Measurements from ENCODE around the gene SMAD4. TPM values are rescaled to one million over a fixed set of nuclear protein-coding genes. Genes with fewer than 3 reads are reported as not detected.

SMAD4 gene
- total and polyA plus RNA-seq, 2 donors (not counting 3 experiments of a cell fraction or from before 2014, with no cell fraction given) = 63.5 to 82.8 TPM

GRCh38 chr18:51013259-51013658 is 16.8 kb upstream of the SMAD4 start:
- no TSS peak for BruUV-seq (replicated peaks)
- POLR2A ChIA-PET = no interaction called here

More at GRCh38 chr18:51013259-51013658, 16.8 kb upstream of the SMAD4 start:
- DNase-seq (ENCODE audit: low read depth, low spot score) (no peak), FAIRE-seq (no peak)
- Histone ChIP-seq H2AFZ (ENCODE audit: low read depth, low read length) (no peak overlapping the region), H4K20me1 (replicated peaks; ENCODE audit: control insufficient read depth, extremely low read depth, insufficient read depth, low read length) (no peaks in the 10 kb centered on the region), H3K4me1 (ENCODE audit: control insufficient read depth, extremely low read depth, insufficient read depth, low read length) (no peaks in the 10 kb centered on the region), H3K4me2 (ENCODE audit: insufficient read depth, low read length) (no peak overlapping the region), H3K9ac (replicated peaks; ENCODE audit: extremely low read depth, insufficient read depth, low read length) (no peak overlapping the region), H3K36me3 (ENCODE audit: control insufficient read depth in 2 of 2, extremely low read depth in 1 of 2, insufficient read depth in 2 of 2, low read length in 2 of 2) (no peaks in the 10 kb centered on the region), H3K27ac (ENCODE audit: insufficient read depth, low read depth, low read length) (no peak overlapping the region), H3K27me3 (ENCODE audit: control insufficient read depth in 2 of 2, insufficient read depth in 2 of 2, low read length in 2 of 2) (no peaks in the 10 kb centered on the region), H3K79me2 (ENCODE audit: control insufficient read depth, insufficient read depth, low read length) (no peaks in the 10 kb centered on the region), H3K9me3 (replicated peaks; ENCODE audit: control insufficient read depth, insufficient read depth, low read length) (no peaks in the 10 kb centered on the region), H3K4me3 (replicated peaks in 1 of 3; ENCODE audit: insufficient read depth in 1 of 3, low read depth in 1 of 3, low read length in 3 of 3) (no peak overlapping the region), H3K9me1 (replicated peaks; ENCODE audit: control insufficient read depth, extremely low read depth, insufficient read depth, low read length) (no peaks in the 10 kb centered on the region)
- CTCF ChIA-PET = no interaction called here
- no peak for TF ChIP-seq FOS (IDR thresholded peaks at IDR 0.05; ENCODE audit: borderline replicate concordance, insufficient read depth, low read length)
- no peak for TF ChIP-seq MYC (IDR thresholded peaks at IDR 0.05; ENCODE audit: low read depth, low read length)
- TF ChIP-seq POLR2AphosphoS5 (IDR thresholded peaks at IDR 0.05; ENCODE audit: insufficient read depth, low read depth, low read length) = no peak
- TF ChIP-seq GATA2 (IDR thresholded peaks at IDR 0.05; ENCODE audit: insufficient read depth, insufficient read length, low read depth, low read length) = no peak
- TF ChIP-seq POLR2A (IDR thresholded peaks at IDR 0.05; ENCODE audit: low read depth, low read length) = no peak
- no peak for TF ChIP-seq CTCF (IDR thresholded peaks at IDR 0.05; ENCODE audit: extremely low read depth in 1 of 2, insufficient read depth in 1 of 2, low read depth in 1 of 2, low read length in 2 of 2)
- no peak for TF ChIP-seq JUN (IDR thresholded peaks at IDR 0.05; ENCODE audit: borderline replicate concordance, insufficient read depth, insufficient read length, low read depth)
- TF ChIP-seq, protein P1, sequence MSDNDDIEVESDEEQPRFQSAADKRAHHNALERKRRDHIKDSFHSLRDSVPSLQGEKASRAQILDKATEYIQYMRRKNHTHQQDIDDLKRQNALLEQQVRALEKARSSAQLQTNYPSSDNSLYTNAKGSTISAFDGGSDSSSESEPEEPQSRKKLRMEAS (IDR thresholded peaks at IDR 0.05; ENCODE audit: insufficient read depth, insufficient read length) = no peak
- TF ChIP-seq EZH2 (IDR thresholded peaks at IDR 0.05; ENCODE audit: borderline replicate concordance, low read depth, low read length, severe bottlenecking) = no peak
- intact Hi-C loops (cut with micrococcal nuclease) = no loop called here
- dilution Hi-C loops (cut with MboI; ENCODE audit: extremely low pct_ligation_motif_present, low sequenced_read_pairs) = no loop called here
